Measurements from ENCODE around the gene TMEM9.

The TMEM9 gene

GRCh38 chr1:201112926-201113325, 41.3 kb downstream of the TMEM9 start:
- TF ChIP-seq TEAD4 (IDR thresholded peaks at IDR 0.05) (no peak), EP300 (IDR thresholded peaks at IDR 0.05; ENCODE audit: borderline replicate concordance) (no peak), YY1 (IDR thresholded peaks at IDR 0.05; ENCODE audit: low read depth) (no peak), NFIC (IDR thresholded peaks at IDR 0.05) (no peak), CREB1 (IDR thresholded peaks at IDR 0.05; ENCODE audit: low read depth) (no peak), CEBPB (IDR thresholded peaks at IDR 0.05) (no peak), FOXM1 (IDR thresholded peaks at IDR 0.05; ENCODE audit: borderline replicate concordance, low read depth) (no peak), REST (IDR thresholded peaks at IDR 0.05; ENCODE audit: low read depth) (no peak), USF1 (IDR thresholded peaks at IDR 0.05) (no peak), RAD21 (IDR thresholded peaks at IDR 0.05; ENCODE audit: low read depth) (no peak), ZBTB7A (IDR thresholded peaks at IDR 0.05; ENCODE audit: low read depth) (no peak), MAX (IDR thresholded peaks at IDR 0.05) (no peak), TCF12 (IDR thresholded peaks at IDR 0.05; ENCODE audit: low read depth) (no peak), TAF1 (IDR thresholded peaks at IDR 0.05; ENCODE audit: low read depth) (no peak), EGR1 (IDR thresholded peaks at IDR 0.05) (no peak)

GRCh38 chr1:201112173-201112731, 42.0 kb downstream of the TMEM9 start, which contains the start of gene CACNA1S:
CACNA1S (minus strand) TSS chr1:201112426; CDS start chr1:201112339, 87 bp downstream.
- no peak for TF ChIP-seq TCF12 (IDR thresholded peaks at IDR 0.05; ENCODE audit: low read depth)

- TF ChIP-seq TAF1 (IDR thresholded peaks at IDR 0.05; ENCODE audit: low read depth) = no peak
- no peak for TF ChIP-seq NFIC (IDR thresholded peaks at IDR 0.05)
- no peak for TF ChIP-seq REST (IDR thresholded peaks at IDR 0.05; ENCODE audit: low read depth)
- no peak for TF ChIP-seq EP300 (IDR thresholded peaks at IDR 0.05; ENCODE audit: borderline replicate concordance)
- TF ChIP-seq USF1 (IDR thresholded peaks at IDR 0.05) = no peak
- no peak for TF ChIP-seq EGR1 (IDR thresholded peaks at IDR 0.05)
- no peak for TF ChIP-seq CREB1 (IDR thresholded peaks at IDR 0.05; ENCODE audit: low read depth)
- TF ChIP-seq TCF12 (IDR thresholded peaks at IDR 0.05; ENCODE audit: low read depth) = no peak
- no peak for TF ChIP-seq TEAD4 (IDR thresholded peaks at IDR 0.05)
- TF ChIP-seq YY1 (IDR thresholded peaks at IDR 0.05; ENCODE audit: low read depth) = no peak
- no peak for TF ChIP-seq MAX (IDR thresholded peaks at IDR 0.05)
- no peak for TF ChIP-seq ZBTB7A (IDR thresholded peaks at IDR 0.05; ENCODE audit: low read depth)
These were observed 42.6 kb downstream of the TMEM9 start for GRCh38 chr1:201111672-201112071.

GRCh38 chr1:201111156-201111555, 43.1 kb downstream of the TMEM9 start:
- no peak for TF ChIP-seq NFIC (IDR thresholded peaks at IDR 0.05)
- no peak for TF ChIP-seq MAX (IDR thresholded peaks at IDR 0.05)
- no peak for TF ChIP-seq TAF1 (IDR thresholded peaks at IDR 0.05; ENCODE audit: low read depth)

GRCh38 chr1:201110616-201111015, 43.7 kb downstream of the TMEM9 start:
- no peak for TF ChIP-seq TCF12 (IDR thresholded peaks at IDR 0.05; ENCODE audit: low read depth)
- no peak for TF ChIP-seq TAF1 (IDR thresholded peaks at IDR 0.05; ENCODE audit: low read depth)
- no peak for TF ChIP-seq CEBPB (IDR thresholded peaks at IDR 0.05)
- TF ChIP-seq EP300 (IDR thresholded peaks at IDR 0.05; ENCODE audit: borderline replicate concordance) = no peak
- TF ChIP-seq ZBTB7A (IDR thresholded peaks at IDR 0.05; ENCODE audit: low read depth) = no peak

GRCh38 chr1:201110138-201110537, 44.1 kb downstream of the TMEM9 start:
- no peak for TF ChIP-seq YY1 (IDR thresholded peaks at IDR 0.05; ENCODE audit: low read depth)
- TF ChIP-seq MAX (IDR thresholded peaks at IDR 0.05) = no peak
- no peak for TF ChIP-seq USF1 (IDR thresholded peaks at IDR 0.05)
- TF ChIP-seq RAD21 (IDR thresholded peaks at IDR 0.05; ENCODE audit: low read depth) = no peak

All from Ishikawa (cell line).